Neuronal stem cell (in vitro differentiated cells): ENCODE data around the gene KRTAP10-9.

Source experiments
- DNase-seq: peaks from one replicate; pipeline ENCODE4 v3.0.0-alpha.2; 2013; ENCODE audit warnings: low spot score
- H2AFZ ChIP-seq: one replicate; pipeline ENCODE4 v1.6.1; 2013; ENCODE audit warnings: mild to moderate bottlenecking, low read length, inconsistent platforms
- H2AK5ac ChIP-seq: 2 replicates; pipeline ENCODE4 v1.6.1; 2013; ENCODE audit warnings: low read depth, mild to moderate bottlenecking, inconsistent platforms, low read length, moderate library complexity, mixed read lengths
- H2BK120ac ChIP-seq: 2 replicates; pipeline ENCODE4 v1.6.1; 2013; ENCODE audit warnings: low read depth, mild to moderate bottlenecking, inconsistent platforms, low read length, moderate library complexity, mixed read lengths
- H2BK12ac ChIP-seq: one replicate; pipeline ENCODE4 v1.6.1; 2013; ENCODE audit warnings: low read length, inconsistent platforms
- H2BK15ac ChIP-seq: 2 replicates; pipeline ENCODE4 v1.6.1; 2013; ENCODE audit warnings: mild to moderate bottlenecking, low read length, inconsistent platforms, mixed read lengths
- H2BK5ac ChIP-seq: one replicate; pipeline ENCODE4 v1.6.1; 2013; ENCODE audit warnings: inconsistent platforms, mild to moderate bottlenecking, low read length, moderate library complexity
- H3K14ac ChIP-seq: one replicate; pipeline ENCODE4 v1.6.1; 2013; ENCODE audit warnings: low read length, inconsistent platforms
- H3K18ac ChIP-seq: 2 replicates; pipeline ENCODE4 v1.6.1; 2013; ENCODE audit warnings: low read length, inconsistent platforms
- H3K23ac ChIP-seq: 2 replicates; pipeline ENCODE4 v1.6.1; 2013; ENCODE audit warnings: low read depth, mild to moderate bottlenecking, mixed read lengths, low read length, inconsistent platforms; ENCODE audit not compliant: poor library complexity
- H3K27ac ChIP-seq: replicated peaks from 3 replicates; pipeline ENCODE4 v1.5.1; 2013; ENCODE audit warnings: low read length, inconsistent platforms
- H3K27me3 ChIP-seq, 3 experiments: 2 replicates each; pipeline ENCODE4 v1.6.1; 2013; ENCODE audit warnings: low read length in 3 of 3, mild to moderate bottlenecking in 2 of 3, inconsistent platforms in 1 of 3, low read depth in 1 of 3, mixed read lengths in 1 of 3, moderate library complexity in 1 of 3; ENCODE audit not compliant: control insufficient read depth in 3 of 3, insufficient read depth in 3 of 3
- H3K36me3 ChIP-seq, 2 donors: replicated peaks in 1 of 2; 2 replicates each; pipeline ENCODE4 v1.6.1; 2013; ENCODE audit warnings: low read length in 2 of 2; ENCODE audit not compliant: control insufficient read depth in 2 of 2, insufficient read depth in 2 of 2
- H3K4ac ChIP-seq: 2 replicates; pipeline ENCODE4 v1.6.1; 2013; ENCODE audit warnings: inconsistent platforms, mild to moderate bottlenecking, low read length, moderate library complexity
- H3K4me1 ChIP-seq, 2 donors: 1 replicate in 1 of 2; 2 replicates in 1 of 2; pipeline ENCODE4 v1.6.1; 2013; ENCODE audit warnings: low read length in 2 of 2, low read depth in 1 of 2; ENCODE audit not compliant: control insufficient read depth in 2 of 2, insufficient read depth in 1 of 2
- H3K4me2 ChIP-seq: one replicate; pipeline ENCODE4 v1.6.1; 2013; ENCODE audit warnings: mild to moderate bottlenecking, low read length, inconsistent platforms; ENCODE audit not compliant: insufficient read depth, poor library complexity, severe bottlenecking
- H3K4me3 ChIP-seq, 2 donors: 2 replicates each; pipeline ENCODE4 v1.5.1; 2013; ENCODE audit warnings: low read length in 2 of 2, mild to moderate bottlenecking in 2 of 2, inconsistent platforms in 1 of 2, moderate library complexity in 1 of 2
- H3K79me1 ChIP-seq: one replicate; pipeline ENCODE4 v1.6.1; 2013; ENCODE audit warnings: low read depth, mild to moderate bottlenecking, inconsistent platforms, low read length, moderate library complexity
- H3K9ac ChIP-seq: one replicate; pipeline ENCODE4 v1.6.1; 2013; ENCODE audit warnings: mild to moderate bottlenecking, low read depth, low read length, inconsistent platforms; ENCODE audit not compliant: poor library complexity
- H3K9me3 ChIP-seq, 2 donors: replicated peaks in 1 of 2; 2 replicates each; pipeline versions ENCODE3 to v1.6.1; 2013; ENCODE audit warnings: low read length in 2 of 2, mild to moderate bottlenecking in 2 of 2, inconsistent platforms in 1 of 2, low read depth in 1 of 2, mixed read lengths in 1 of 2, moderate library complexity in 1 of 2; ENCODE audit not compliant: control insufficient read depth in 2 of 2, insufficient read depth in 1 of 2
- H4K8ac ChIP-seq: one replicate; pipeline ENCODE4 v1.6.1; 2013; ENCODE audit warnings: low read depth, mild to moderate bottlenecking, inconsistent platforms, low read length, moderate library complexity
- H4K91ac ChIP-seq: one replicate; pipeline ENCODE4 v1.6.1; 2013; ENCODE audit warnings: low read length, low read depth, mild to moderate bottlenecking, inconsistent platforms; ENCODE audit not compliant: poor library complexity
- WGBS, 2 donors: extraction: QIAGEN DNeasy Blood & Tissue Kit; methylation state at CpG; one replicate each; pipeline ENCODE4 v1.1.7; 2013; ENCODE audit warnings: missing lambda C conversion rate in 2 of 2, mixed read lengths in 1 of 2; ENCODE audit not compliant: insufficient read length in 2 of 2, insufficient replicate concordance in 1 of 2; ENCODE audit errors: extremely low coverage in 2 of 2; 5-methylcytosine and 5-hydroxymethylcytosine counted together

The KRTAP10-9 gene

DNA sequence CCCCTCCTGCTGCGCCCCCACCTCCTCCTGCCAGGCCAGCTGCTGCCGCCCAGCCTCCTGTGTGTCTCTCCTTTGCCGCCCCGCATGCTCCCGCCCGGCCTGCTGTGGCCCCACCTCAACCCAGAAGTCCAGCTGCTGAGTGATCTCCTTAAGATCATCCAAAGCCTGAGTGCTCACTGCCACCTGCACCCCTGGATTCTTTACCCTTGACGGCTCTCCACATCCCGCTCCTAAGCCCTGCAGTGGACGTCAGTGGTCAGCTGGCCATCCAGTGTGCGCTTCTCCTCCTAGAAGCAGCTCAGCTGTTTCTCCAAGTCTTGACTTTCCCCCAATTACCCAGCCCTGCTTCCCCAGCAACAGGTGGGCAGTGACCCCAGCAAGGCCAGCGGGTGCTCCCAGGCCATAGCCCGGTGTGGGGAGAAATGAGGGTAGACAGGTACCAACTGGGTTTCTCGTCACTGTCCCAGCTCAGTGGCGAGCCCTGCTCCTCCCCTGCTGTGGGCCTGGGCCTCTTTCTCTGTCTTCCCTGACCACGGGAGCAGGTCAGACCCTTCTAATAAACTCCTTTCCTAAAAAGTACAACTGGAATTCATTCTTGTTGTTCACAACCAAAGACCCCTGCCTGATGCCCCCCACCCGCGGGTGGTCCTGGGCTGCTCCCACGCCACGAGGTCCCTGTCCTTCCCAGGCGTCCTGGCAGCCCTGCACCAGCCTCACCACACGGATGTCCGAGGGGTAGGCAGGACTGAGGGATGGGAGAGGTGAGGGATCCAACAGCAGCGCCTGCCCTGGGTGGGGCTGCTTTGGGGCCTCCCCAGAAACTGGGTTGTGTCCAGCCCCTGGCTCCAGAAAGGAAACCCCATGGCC, 25.1 kb upstream of the KRTAP10-9 start:
- peak overlapping the region; percentile 97 for H3K14ac ChIP-seq
- peak overlapping the region; percentile 26 for H2AFZ ChIP-seq
- H3K4me3 ChIP-seq: no peak overlapping the region
- no peak overlapping the region for H2BK120ac ChIP-seq
- H3K9me3 ChIP-seq: peaks cover 4 to 5% of the 10 kb centered on the region in 2 donors
- H3K27ac ChIP-seq: no peak overlapping the region
- no peaks in the 10 kb centered on the region for H3K36me3 ChIP-seq
- H4K91ac ChIP-seq: peak overlapping the region; percentile 53
- no peak overlapping the region for H4K8ac ChIP-seq
- peak overlapping the region; percentile 27 for H3K23ac ChIP-seq
- H2AK5ac ChIP-seq: peak overlapping the region; percentile 78
- peak overlapping the region; percentile 96 for H2BK15ac ChIP-seq
- H3K79me1 ChIP-seq: no peaks in the 10 kb centered on the region
- H2BK5ac ChIP-seq: no peak overlapping the region
- no peak overlapping the region for H3K4me2 ChIP-seq
- WGBS, 2 donors: no CpG with 5 or more reads among the region's 23 CpGs
- H2BK12ac ChIP-seq: peak overlapping the region; percentile 98
- peak overlapping the region; percentile 42 for H3K4ac ChIP-seq
- peaks cover 1% of the 10 kb centered on the region in 2 donors for H3K4me1 ChIP-seq
- peak overlapping the region; percentile 84 for H3K18ac ChIP-seq
- DNase-seq: no peak
- peak overlapping the region; percentile 32 for H3K9ac ChIP-seq
- H3K27me3 ChIP-seq: peaks cover 0 to 4% (median 0%) of the 10 kb centered on the region in 3 experiments

GRCh38 chr21:44602463-44602850, 24.4 kb upstream of the KRTAP10-9 start:
- peak overlapping the region; percentile 65 for H3K18ac ChIP-seq
- no peaks in the 10 kb centered on the region for H3K79me1 ChIP-seq
- no peak overlapping the region for H2BK12ac ChIP-seq
- H3K4ac ChIP-seq: no peak overlapping the region
- no peak overlapping the region for H3K14ac ChIP-seq
- WGBS, 2 donors: no CpG with 5 or more reads among the region's 21 CpGs
- H2AFZ ChIP-seq: peak overlapping the region; percentile 26
- H3K23ac ChIP-seq: peak overlapping the region; percentile 10
- DNase-seq: no peak
- H2BK5ac ChIP-seq: no peak overlapping the region
- H3K9me3 ChIP-seq: peaks cover 4 to 5% of the 10 kb centered on the region in 2 donors
- H3K4me1 ChIP-seq: peaks cover 1% of the 10 kb centered on the region in 2 donors
- H4K91ac ChIP-seq: no peak overlapping the region
- H3K9ac ChIP-seq: no peak overlapping the region
- no peaks in the 10 kb centered on the region for H3K36me3 ChIP-seq
- H3K27me3 ChIP-seq: peaks cover 0 to 4% (median 0%) of the 10 kb centered on the region in 3 experiments
- H3K27ac ChIP-seq: no peak overlapping the region
- H2AK5ac ChIP-seq: peak overlapping the region; percentile 78
- H2BK120ac ChIP-seq: no peak overlapping the region
- no peak overlapping the region for H3K4me2 ChIP-seq
- H4K8ac ChIP-seq: no peak overlapping the region
- no peak overlapping the region for H2BK15ac ChIP-seq
- H3K4me3 ChIP-seq: no peak overlapping the region

- DNase-seq: no peak
- no peak overlapping the region for H3K9ac ChIP-seq
- H3K27me3 ChIP-seq: peaks cover 0 to 4% (median 0%) of the 10 kb centered on the region in 3 experiments
- H2BK12ac ChIP-seq: no peak overlapping the region
- H3K9me3 ChIP-seq: peaks cover 4 to 5% of the 10 kb centered on the region in 2 donors
- H3K4ac ChIP-seq: peak overlapping the region; percentile 44
- no peak overlapping the region for H3K4me2 ChIP-seq
- no peak overlapping the region for H3K14ac ChIP-seq
- no peak overlapping the region for H4K91ac ChIP-seq
- H3K4me3 ChIP-seq: no peak overlapping the region
- H2BK120ac ChIP-seq: peak overlapping the region; percentile 5
- no peaks in the 10 kb centered on the region for H3K79me1 ChIP-seq
- H2AK5ac ChIP-seq: peak overlapping the region; percentile 58
- H4K8ac ChIP-seq: no peak overlapping the region
- no CpG with 5 or more reads among the region's 17 CpGs for WGBS, 2 donors
- H2BK15ac ChIP-seq: peak overlapping the region; percentile 46
- no peak overlapping the region for H2AFZ ChIP-seq
- H3K4me1 ChIP-seq: peaks cover 0 to 1% of the 10 kb centered on the region in 2 donors
- peak overlapping the region; percentile 39 for H2BK5ac ChIP-seq
- no peaks in the 10 kb centered on the region for H3K36me3 ChIP-seq
- H3K27ac ChIP-seq: no peak overlapping the region
- H3K23ac ChIP-seq: peak overlapping the region; percentile 31
- H3K18ac ChIP-seq: peak overlapping the region; percentile 81
These were observed 23.6 kb upstream of the KRTAP10-9 start for GRCh38 chr21:44603109-44603875.

GRCh38 chr21:44603911-44604310, 23.0 kb upstream of the KRTAP10-9 start:
- Histone ChIP-seq H3K36me3 (no peaks in the 10 kb centered on the region), H3K4me3 (no peak overlapping the region), H4K8ac (no peak overlapping the region), H2AFZ (no peak overlapping the region), H3K23ac (no peak overlapping the region), H2AK5ac (no peak overlapping the region), H3K4me1 (peaks cover 0 to 1% of the 10 kb centered on the region in 2 donors), H3K18ac (no peak overlapping the region), H2BK12ac (no peak overlapping the region), H3K14ac (no peak overlapping the region), H2BK5ac (no peak overlapping the region), H3K4ac (no peak overlapping the region), H3K9ac (no peak overlapping the region), H3K27me3 (peaks cover 0 to 4% (median 0%) of the 10 kb centered on the region in 3 experiments), H3K4me2 (no peak overlapping the region), H2BK120ac (no peak overlapping the region), H3K79me1 (no peaks in the 10 kb centered on the region), H4K91ac (no peak overlapping the region), H3K9me3 (peaks cover 4 to 5% of the 10 kb centered on the region in 2 donors), H3K27ac (no peak overlapping the region), H2BK15ac (no peak overlapping the region)
- no CpG with 5 or more reads among the region's 8 CpGs for WGBS, 2 donors
- no peak for DNase-seq
